H1 (cell line): ENCODE measurements around the gene NFIX. TPM values are rescaled to one million over a fixed set of nuclear protein-coding genes. Genes with fewer than 3 reads are reported as not detected.

ENCODE experiments used
- ATF2 ChIP-seq: IDR thresholded peaks from 2 replicates; pipeline ENCODE4 v1.6.1; 2012; ENCODE audit warnings: low read length, inconsistent platforms
- BRCA1 ChIP-seq: IDR thresholded peaks from 2 replicates; pipeline ENCODE4 v1.6.1; 2012; ENCODE audit warnings: low read depth, low read length, improper control_type of control experiment
- CEBPB ChIP-seq: IDR thresholded peaks from 2 replicates; pipeline ENCODE4 v1.6.1; 2012; ENCODE audit warnings: low read depth, low read length
- CTCF ChIP-seq, 3 experiments: IDR thresholded peaks; 1 replicate in 2 of 3; 2 replicates in 1 of 3; pipeline versions ENCODE4 v1.5.1 to v1.6.1; 2011; ENCODE audit warnings: low read length in 3 of 3, mild to moderate bottlenecking in 3 of 3, inconsistent platforms in 2 of 3, low read depth in 1 of 3, moderate library complexity in 1 of 3; ENCODE audit not compliant: insufficient read depth in 1 of 3; ENCODE audit errors: control extremely low read depth in 1 of 3
- JUN ChIP-seq: IDR thresholded peaks from 2 replicates; pipeline ENCODE4 v1.6.1; 2011; ENCODE audit warnings: low read depth, mild to moderate bottlenecking, improper control_type of control experiment, low read length
- POU5F1 ChIP-seq: IDR thresholded peaks from 2 replicates; pipeline ENCODE4 v1.6.1; 2011; ENCODE audit warnings: low read depth, mild to moderate bottlenecking, low read length, moderate library complexity
- RXRA ChIP-seq: IDR thresholded peaks from 2 replicates; pipeline ENCODE4 v1.6.1; 2011; ENCODE audit warnings: low read depth, mild to moderate bottlenecking, low read length, moderate library complexity; ENCODE audit not compliant: insufficient read depth
- SIX5 ChIP-seq: IDR thresholded peaks from 2 replicates; pipeline ENCODE4 v1.6.1; 2011; ENCODE audit warnings: mild to moderate bottlenecking, low read depth, low read length
- SP4 ChIP-seq: IDR thresholded peaks from 2 replicates; pipeline ENCODE4 v1.6.1; 2012; ENCODE audit warnings: low read length, inconsistent platforms
- SUZ12 ChIP-seq: fragments of 200-600 bp; sonication (generic); IDR thresholded peaks from 2 replicates; pipeline ENCODE4 v1.6.1; 2012; ENCODE audit warnings: mild to moderate bottlenecking, inconsistent platforms, low read length, moderate library complexity, mixed read lengths
- TAF1 ChIP-seq: IDR thresholded peaks from 2 replicates; pipeline ENCODE4 v1.6.1; 2011; ENCODE audit warnings: mild to moderate bottlenecking, low read depth, low read length
- ZNF274 ChIP-seq: IDR thresholded peaks from 2 replicates; pipeline ENCODE4 v1.7.0; 2012; ENCODE audit warnings: low read length, borderline replicate concordance; ENCODE audit errors: extremely low read depth
- polyA plus RNA-seq, 7 experiments: library from polyadenylated mRNA; depleted of rRNA in 3 of 7; stranded (reverse) in 5 of 7; unstranded in 2 of 7; fragments of >200 nt in 5 of 7; fragments of 200-250 nt in 2 of 7; gene quantifications; 1 replicate in 5 of 7; 2 replicates in 1 of 7; 4 replicates in 1 of 7; pipeline versions ENCODE4 v1.2.1 to v1.2.3, GENCODE V29; 2011 to 2013; ENCODE audit warnings: missing spikeins in 2 of 7, mixed read lengths in 2 of 7
- total RNA-seq: library from RNA; stranded (reverse); fragmentation: NEBNext Ultra II Directional; extraction: Animal tissue kit (Norgen Biotek cat#: 25700); gene quantifications from 2 replicates; pipeline ENCODE4 v1.2.1, GENCODE V29; 2021

Gene NFIX
- total and polyA plus RNA-seq, 2 of the 8 experiments (the other 6 are each of a cell fraction or from before 2014, with no cell fraction given) = 0.03 to 0.20 TPM

GRCh38 chr19:12945479-12946091 lies 49.7 kb upstream of the NFIX start, which contains the start of gene RAD23A (continued):
- TF ChIP-seq CEBPB (no peak), ATF2 (peak; percentile 89), JUN (peak; percentile 60; the same call in 1 of the 2 replicates), SUZ12 (no peak), TAF1 (peak; percentile 99), RXRA (no peak), ZNF274 (no peak), SP4 (no peak), SIX5 (no peak), BRCA1 (peak; percentile 44; the same call in 1 of the 2 replicates), CTCF (IDR thresholded peaks at IDR 0.05; ENCODE audit: control extremely low read depth in 1 of 3, insufficient read depth in 1 of 3, low read depth in 1 of 3, low read length in 3 of 3) (peak in 1 of 3 experiments; percentile 2; a peak in 1 of 4 replicates), POU5F1 (no peak)
- TF ChIP-seq, all 59 proteins: peak for 30
